Omental fat pad (tissue), 4 donors: ENCODE data around the gene ZNF70. TPM values are rescaled to one million over a fixed set of nuclear protein-coding genes. Genes with fewer than 3 reads are reported as not detected.

Experiments used
- ATAC-seq: fragments of 150-250 bp; one replicate; pipeline ENCODE4 v1.9.1; 2016; ENCODE audit warnings: mild to moderate bottlenecking, moderate library complexity; ENCODE audit not compliant: low FRiP score
- DNase-seq: peaks from one replicate; pipeline ENCODE4 v3.0.0-alpha.2; 2019; ENCODE audit warnings: low spot score
- total RNA-seq, 4 donors: library from RNA; depleted of rRNA; stranded (reverse); fragments of >200 nt; gene quantifications; one replicate each; pipeline ENCODE4 v1.1.0, GENCODE V29; 2016
- TF ChIP-seq, protein P1 (sequence below), 3 donors: fragments of 450-650 bp; IDR thresholded peaks; one replicate each; pipeline ENCODE4 v1.5.1; 2016 to 2017; ENCODE audit warnings: antibody characterized with exemption in 3 of 3, mild to moderate bottlenecking in 3 of 3, moderate library complexity in 2 of 3

The ZNF70 gene
- total RNA-seq, 4 donors from 2014 or later = 2.8 to 5.1 (median 4.0) TPM

DNA sequence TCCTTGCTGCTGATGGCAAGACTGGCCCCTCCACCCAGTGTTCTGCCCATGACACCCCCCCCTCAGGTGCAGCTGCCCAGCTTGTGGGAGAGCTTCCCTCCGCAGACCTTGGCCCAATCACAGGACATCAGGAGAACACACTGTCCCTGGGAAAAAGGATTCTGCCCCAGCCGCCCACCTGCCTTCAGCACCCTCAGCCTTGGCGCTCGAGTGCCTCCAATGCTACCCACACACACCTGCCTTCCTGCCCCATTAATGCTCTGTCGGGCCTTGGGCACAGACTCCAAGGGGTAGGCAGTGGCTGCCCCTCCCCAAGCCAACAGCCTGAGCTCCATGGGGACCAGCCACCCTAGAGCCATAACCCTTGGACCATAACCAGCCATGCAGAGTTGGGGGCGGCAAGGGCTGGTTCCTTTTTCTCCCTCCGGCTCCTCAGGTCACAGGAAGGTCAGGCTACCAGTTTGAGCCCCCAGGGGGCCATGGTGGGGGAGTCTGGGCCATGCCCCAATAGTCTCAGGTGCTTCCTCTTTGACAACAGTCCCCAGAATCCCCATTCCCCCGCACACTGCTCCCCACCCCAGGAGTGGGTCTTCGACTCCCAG lies 1.3 kb upstream of the ZNF70 start:
- DNase-seq (no peak), ATAC-seq (no peak)
- TF ChIP-seq, protein P1, sequence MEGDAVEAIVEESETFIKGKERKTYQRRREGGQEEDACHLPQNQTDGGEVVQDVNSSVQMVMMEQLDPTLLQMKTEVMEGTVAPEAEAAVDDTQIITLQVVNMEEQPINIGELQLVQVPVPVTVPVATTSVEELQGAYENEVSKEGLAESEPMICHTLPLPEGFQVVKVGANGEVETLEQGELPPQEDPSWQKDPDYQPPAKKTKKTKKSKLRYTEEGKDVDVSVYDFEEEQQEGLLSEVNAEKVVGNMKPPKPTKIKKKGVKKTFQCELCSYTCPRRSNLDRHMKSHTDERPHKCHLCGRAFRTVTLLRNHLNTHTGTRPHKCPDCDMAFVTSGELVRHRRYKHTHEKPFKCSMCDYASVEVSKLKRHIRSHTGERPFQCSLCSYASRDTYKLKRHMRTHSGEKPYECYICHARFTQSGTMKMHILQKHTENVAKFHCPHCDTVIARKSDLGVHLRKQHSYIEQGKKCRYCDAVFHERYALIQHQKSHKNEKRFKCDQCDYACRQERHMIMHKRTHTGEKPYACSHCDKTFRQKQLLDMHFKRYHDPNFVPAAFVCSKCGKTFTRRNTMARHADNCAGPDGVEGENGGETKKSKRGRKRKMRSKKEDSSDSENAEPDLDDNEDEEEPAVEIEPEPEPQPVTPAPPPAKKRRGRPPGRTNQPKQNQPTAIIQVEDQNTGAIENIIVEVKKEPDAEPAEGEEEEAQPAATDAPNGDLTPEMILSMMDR (IDR thresholded peaks at IDR 0.05) = no peak

DNA sequence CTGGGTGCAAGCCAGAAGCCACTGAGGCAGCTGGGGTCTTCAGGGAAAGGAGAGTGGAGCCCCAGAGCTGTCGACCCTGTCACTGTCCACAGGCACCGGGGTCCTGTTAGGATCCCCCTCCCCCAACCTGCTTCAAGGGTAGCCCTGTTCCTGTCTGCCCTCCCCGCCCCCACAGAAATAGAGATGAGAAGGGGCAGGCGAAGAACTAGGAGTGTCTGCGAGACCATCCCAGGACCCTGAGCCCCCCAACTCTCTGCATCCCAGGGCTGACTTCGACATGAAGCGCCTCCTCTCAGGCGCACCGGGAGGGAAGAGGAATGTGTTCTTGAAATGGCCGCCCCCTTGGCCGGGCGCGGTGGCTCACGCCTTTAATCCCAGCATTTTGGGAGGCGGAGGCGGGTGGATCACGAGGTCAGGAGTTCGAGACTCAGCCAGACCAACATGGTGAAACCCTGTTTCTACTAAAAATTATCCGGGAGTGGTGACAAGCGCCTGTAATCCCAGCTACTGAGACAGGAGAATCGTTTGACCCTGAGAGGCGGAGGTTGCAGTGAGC lies 607 bp upstream of the ZNF70 start:
- TF ChIP-seq, protein P1 (IDR thresholded peaks at IDR 0.05) = no peak
- no peak for DNase-seq

DNA sequence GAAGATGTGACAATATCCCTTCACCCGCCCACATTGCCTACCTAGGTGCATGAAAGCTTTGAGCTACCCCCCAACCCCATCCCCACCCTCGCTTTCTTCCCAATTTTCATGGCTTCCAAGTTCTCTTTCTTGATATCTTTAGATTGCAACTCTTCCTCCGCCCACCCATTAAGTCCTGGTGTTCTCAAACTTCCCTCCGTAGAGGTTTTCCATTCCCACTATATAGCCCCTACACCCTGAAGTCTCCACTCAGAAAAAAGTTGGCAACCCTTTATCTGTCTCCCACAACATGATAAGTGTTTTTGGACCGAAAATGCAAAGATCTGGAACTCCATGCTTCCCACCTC lies 572 bp downstream of the ZNF70 start:
- DNase-seq (no peak), ATAC-seq (no peak)
- TF ChIP-seq, protein P1 (IDR thresholded peaks at IDR 0.05) = no peak

More for the DNA sequence above, 607 bp upstream of the ZNF70 start:
- peak; percentile 46 for ATAC-seq

DNA sequence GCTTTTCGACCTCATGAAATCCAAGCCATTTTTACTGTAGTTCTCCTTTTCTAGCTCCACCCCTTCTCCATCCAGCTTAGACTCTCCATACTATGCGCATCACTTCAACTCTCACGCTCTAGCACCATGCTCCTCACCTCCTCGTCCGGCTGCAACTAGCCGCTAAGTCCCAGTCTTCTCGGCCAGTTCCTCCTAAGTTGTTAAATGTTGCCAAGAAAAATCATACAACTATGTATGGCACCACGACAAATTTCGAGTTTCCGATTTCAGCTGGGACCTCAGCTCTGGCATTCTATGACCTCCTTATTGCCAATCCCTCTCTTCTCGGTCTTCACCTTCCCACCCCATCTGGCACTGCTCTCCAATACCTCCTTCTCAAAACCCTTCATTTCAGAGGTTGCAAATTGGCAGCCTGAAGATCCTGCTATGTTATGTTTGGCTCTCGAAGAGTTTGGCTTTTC lies 1.0 kb downstream of the ZNF70 start:
- ATAC-seq (no peak), DNase-seq (no peak)
- TF ChIP-seq, protein P1 (IDR thresholded peaks at IDR 0.05) = no peak

DNA sequence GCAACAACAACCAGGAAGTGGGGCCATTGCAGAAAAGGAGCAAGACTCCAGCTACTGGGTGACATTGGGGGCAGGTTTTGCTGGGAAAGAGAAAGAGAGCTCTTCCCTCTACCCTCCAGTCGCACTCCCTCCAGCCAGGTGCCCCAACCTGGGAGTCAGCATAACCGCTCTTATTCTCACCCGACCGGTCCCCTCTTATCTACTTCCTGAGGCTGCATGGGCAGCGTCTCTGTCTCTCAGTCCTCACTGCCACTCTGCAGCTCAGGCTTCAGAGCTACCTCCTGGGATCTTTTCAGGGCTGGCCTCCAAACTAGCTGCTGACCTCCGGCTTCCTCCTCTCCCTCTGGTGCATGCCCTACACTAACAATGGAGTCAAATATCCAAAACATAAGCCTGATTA lies 5.1 kb downstream of the ZNF70 start:
- ATAC-seq = no peak
- TF ChIP-seq, protein P1 (IDR thresholded peaks at IDR 0.05) = no peak
- DNase-seq = no peak

DNA sequence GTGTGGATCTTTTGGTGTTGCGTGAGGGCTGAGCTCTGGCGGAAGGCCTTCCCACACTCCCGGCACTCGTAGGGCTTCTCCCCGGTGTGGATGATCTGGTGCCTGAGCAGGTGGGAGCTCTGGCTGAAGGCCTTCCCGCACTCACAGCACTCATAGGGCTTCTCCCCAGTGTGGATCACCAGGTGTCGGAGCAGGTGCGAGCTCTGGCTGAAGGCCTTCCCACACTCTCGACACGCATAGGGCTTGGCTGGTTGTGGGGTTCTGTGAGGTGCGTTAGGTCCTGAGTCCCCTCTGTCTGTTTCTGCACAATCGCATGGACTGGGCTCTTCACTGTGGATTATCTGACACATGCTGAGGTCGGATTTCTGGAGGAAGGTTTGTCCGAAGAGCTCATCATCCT lies 6.4 kb downstream of the ZNF70 start:
- ATAC-seq = no peak
- DNase-seq = no peak
- TF ChIP-seq, protein P1 (IDR thresholded peaks at IDR 0.05) = no peak

DNA sequence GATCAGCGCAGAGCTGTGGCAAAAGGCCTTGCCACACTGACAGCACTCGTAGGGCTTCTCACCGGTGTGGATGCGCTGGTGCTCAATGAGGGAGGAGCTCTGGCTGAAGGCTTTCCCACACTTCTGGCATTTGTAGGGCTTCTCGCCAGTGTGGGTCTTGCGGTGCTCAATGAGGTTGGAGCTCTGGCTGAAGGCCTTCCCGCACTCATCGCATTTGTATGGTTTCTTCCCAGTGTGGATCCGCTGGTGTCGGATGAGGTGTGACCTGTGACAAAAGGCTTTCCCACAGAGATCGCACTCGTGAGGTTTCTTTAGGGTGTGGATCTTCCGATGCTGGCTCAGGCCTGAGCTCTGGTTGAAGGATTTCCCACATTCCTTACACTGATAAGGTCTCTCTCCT lies 6.9 kb downstream of the ZNF70 start:
- DNase-seq (no peak), ATAC-seq (no peak)
- TF ChIP-seq, protein P1 (IDR thresholded peaks at IDR 0.05) = no peak
